ENCODE results near the gene NTM. TPM values are rescaled to one million over a fixed set of nuclear protein-coding genes. Genes with fewer than 3 reads are reported as not detected.
A peak's percentile ranks its signal among the peaks of the same experiment; 100 is the strongest.

The NTM gene
- total RNA-seq, 1 donor from 2014 or later = 82.7 TPM

GRCh38 chr11:131665344-131665968, 295.0 kb downstream of the NTM start:
- no peaks in the 10 kb centered on the region for H3K4me1 Mint-ChIP-seq (ENCODE audit: unreplicated experiment)
- H3K27me3 Mint-ChIP-seq (ENCODE audit: unreplicated experiment) = peaks cover 28% of the 10 kb centered on the region

GRCh38 chr11:131666006-131666405, 295.6 kb downstream of the NTM start:
- no peaks in the 10 kb centered on the region for H3K36me3 Mint-ChIP-seq (ENCODE audit: unreplicated experiment)
- DNase-seq (ENCODE audit: extremely low spot score, unreplicated experiment) = no peak
- peaks cover 23% of the 10 kb centered on the region for H3K27me3 Mint-ChIP-seq (ENCODE audit: unreplicated experiment)
- no peaks in the 10 kb centered on the region for H3K4me1 Mint-ChIP-seq (ENCODE audit: unreplicated experiment)
- no peak overlapping the region for H3K4me3 Mint-ChIP-seq (ENCODE audit: unreplicated experiment)
- no peak overlapping the region for H3K27ac Mint-ChIP-seq (ENCODE audit: unreplicated experiment)
- H3K9me3 Mint-ChIP-seq (ENCODE audit: unreplicated experiment) = no peaks in the 10 kb centered on the region
- TF ChIP-seq CTCF (IDR thresholded peaks at IDR 0.05) = no peak

More at GRCh38 chr11:131665344-131665968, 295.0 kb downstream of the NTM start:
- Mint-ChIP-seq H3K27ac (ENCODE audit: unreplicated experiment) (no peak overlapping the region), H3K4me3 (ENCODE audit: unreplicated experiment) (no peak overlapping the region), H3K9me3 (ENCODE audit: unreplicated experiment) (no peaks in the 10 kb centered on the region), H3K36me3 (ENCODE audit: unreplicated experiment) (no peaks in the 10 kb centered on the region)
- TF ChIP-seq CTCF (IDR thresholded peaks at IDR 0.05) = no peak
- no peak for DNase-seq (ENCODE audit: extremely low spot score, unreplicated experiment)

DNA sequence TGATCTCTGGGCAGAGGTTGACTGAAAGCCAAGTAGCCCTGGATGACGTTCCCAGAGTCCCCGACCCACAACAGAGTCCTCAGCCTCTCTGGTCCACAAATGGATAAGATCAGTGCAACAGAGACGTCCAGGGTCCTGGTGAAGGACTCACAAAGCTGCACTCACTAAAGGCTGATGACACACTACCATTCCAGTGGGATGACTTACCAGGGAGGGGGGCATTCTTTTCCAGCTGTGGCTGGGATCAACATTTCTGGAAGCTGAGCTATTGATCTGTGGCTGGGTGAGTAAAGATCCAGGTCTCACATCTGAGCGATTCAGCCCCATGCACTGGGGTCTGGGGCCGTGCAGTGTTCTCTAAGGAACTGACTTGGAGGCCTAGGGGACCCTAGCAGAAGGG, 296.2 kb downstream of the NTM start:
- Mint-ChIP-seq H3K9me3 (ENCODE audit: unreplicated experiment) (no peaks in the 10 kb centered on the region), H3K4me1 (ENCODE audit: unreplicated experiment) (no peaks in the 10 kb centered on the region), H3K27me3 (ENCODE audit: unreplicated experiment) (peaks cover 18% of the 10 kb centered on the region), H3K27ac (ENCODE audit: unreplicated experiment) (no peak overlapping the region), H3K36me3 (ENCODE audit: unreplicated experiment) (no peaks in the 10 kb centered on the region), H3K4me3 (ENCODE audit: unreplicated experiment) (no peak overlapping the region)
- no peak for DNase-seq (ENCODE audit: extremely low spot score, unreplicated experiment)
- no peak for TF ChIP-seq CTCF (IDR thresholded peaks at IDR 0.05)

DNA sequence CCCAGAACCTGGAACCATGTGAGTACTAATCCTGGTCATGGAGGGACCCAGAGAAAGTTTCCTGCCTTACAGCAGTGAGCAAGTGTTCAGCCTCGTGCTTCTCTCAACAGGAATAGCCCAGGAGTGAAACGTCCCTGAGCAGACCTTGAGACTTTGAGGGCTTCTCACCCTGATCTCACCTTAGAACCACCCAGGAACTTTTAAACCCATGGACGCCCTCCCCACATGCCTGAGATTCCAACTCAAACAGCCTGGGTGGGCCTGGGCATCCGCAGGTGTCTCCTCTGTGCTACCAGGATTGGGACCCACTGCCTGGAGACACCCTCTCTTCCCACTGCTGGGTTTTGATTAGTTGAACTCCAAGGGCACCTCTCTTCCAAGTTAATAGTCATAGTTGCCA, 297.2 kb downstream of the NTM start:
- no peak for TF ChIP-seq CTCF (IDR thresholded peaks at IDR 0.05)
- H3K4me1 Mint-ChIP-seq (ENCODE audit: unreplicated experiment) = no peaks in the 10 kb centered on the region
- no peak overlapping the region for H3K27ac Mint-ChIP-seq (ENCODE audit: unreplicated experiment)
- H3K27me3 Mint-ChIP-seq (ENCODE audit: unreplicated experiment) = peaks cover 16% of the 10 kb centered on the region
- no peak for DNase-seq (ENCODE audit: extremely low spot score, unreplicated experiment)
- H3K36me3 Mint-ChIP-seq (ENCODE audit: unreplicated experiment) = no peaks in the 10 kb centered on the region
- no peaks in the 10 kb centered on the region for H3K9me3 Mint-ChIP-seq (ENCODE audit: unreplicated experiment)
- no peak overlapping the region for H3K4me3 Mint-ChIP-seq (ENCODE audit: unreplicated experiment)

DNA sequence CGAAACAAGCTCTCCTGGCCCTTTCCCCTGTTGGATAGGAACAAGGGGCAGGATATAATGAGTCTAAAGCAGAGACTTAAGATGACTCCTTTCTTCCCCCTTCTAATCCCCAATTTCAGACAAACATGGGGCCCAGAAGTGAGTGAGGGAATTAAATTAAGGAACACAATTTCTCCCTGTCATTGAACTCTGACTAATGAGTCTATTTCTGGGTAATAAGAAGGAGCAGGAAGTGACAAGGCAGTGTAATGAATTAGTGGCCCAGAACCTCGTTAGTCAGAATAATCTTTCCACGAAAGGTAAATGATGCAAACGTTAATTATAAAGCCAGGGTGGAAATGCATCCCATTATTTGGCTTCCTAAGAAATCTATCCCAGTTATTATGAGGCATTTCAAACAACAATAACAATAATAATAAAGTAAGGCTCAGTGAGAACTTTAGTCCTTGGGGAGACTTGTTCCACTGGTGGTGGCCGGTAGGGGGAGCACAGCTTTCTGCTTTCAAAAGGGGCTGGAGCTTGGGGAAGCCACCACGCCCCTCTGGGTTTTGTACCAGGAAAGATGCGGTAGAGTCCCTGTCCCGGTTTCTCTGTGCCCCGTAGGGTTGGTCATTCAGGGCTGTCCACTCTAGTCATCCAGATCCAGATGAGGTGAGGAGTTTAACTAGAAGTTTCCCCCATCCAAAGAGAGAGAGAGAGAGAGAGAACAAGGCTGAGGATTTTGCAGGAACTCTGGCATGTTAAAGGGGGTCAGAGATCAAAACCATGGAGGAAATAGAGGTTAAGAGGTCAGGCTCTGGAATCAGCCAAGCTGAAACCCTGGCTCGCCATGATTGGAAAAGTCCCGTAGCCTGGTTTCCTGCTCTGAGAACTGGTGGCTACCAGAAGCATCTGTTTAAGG, 298.3 kb downstream of the NTM start:
- Mint-ChIP-seq H3K36me3 (ENCODE audit: unreplicated experiment) (no peaks in the 10 kb centered on the region), H3K27ac (ENCODE audit: unreplicated experiment) (no peak overlapping the region), H3K27me3 (ENCODE audit: unreplicated experiment) (peaks cover 10% of the 10 kb centered on the region), H3K9me3 (ENCODE audit: unreplicated experiment) (no peaks in the 10 kb centered on the region), H3K4me3 (ENCODE audit: unreplicated experiment) (no peak overlapping the region), H3K4me1 (ENCODE audit: unreplicated experiment) (no peaks in the 10 kb centered on the region)
- no peak for DNase-seq (ENCODE audit: extremely low spot score, unreplicated experiment)
- peak; percentile 67 for TF ChIP-seq CTCF (IDR thresholded peaks at IDR 0.05)

Measured in osteocyte (in vitro differentiated cells).